Mesenteric fat pad (tissue), 1 donor: ENCODE measurements around the gene POLDIP2. TPM values are rescaled to one million over a fixed set of nuclear protein-coding genes. Genes with fewer than 3 reads are reported as not detected.

Experiments used
- DNase-seq: peaks from one replicate; pipeline ENCODE4 v3.0.0-alpha.2; 2020; ENCODE audit warnings: low spot score
- total RNA-seq: library from RNA; stranded (reverse); fragmentation: NEBNext Ultra II Directional; extraction: Animal tissue kit (Norgen Biotek cat#: 25700); gene quantifications from one replicate; pipeline ENCODE4 v1.2.1, GENCODE V29; 2021
- donor health status: DM: yes; HTN: yes; CAD: no.

POLDIP2 gene
- total RNA-seq, 1 donor from 2014 or later, result 79.3 TPM

- no peak for DNase-seq
These were observed 10.4 kb upstream of the POLDIP2 start for GRCh38 chr17:28367641-28368305.

- no peak for DNase-seq
These were observed 9.3 kb upstream of the POLDIP2 start for GRCh38 chr17:28366605-28367004.

GRCh38 chr17:28365487-28365886 lies 8.2 kb upstream of the POLDIP2 start:
- DNase-seq, result no peak

- DNase-seq, result no peak
These were observed 7.5 kb upstream of the POLDIP2 start, which contains the start of gene SEBOX for GRCh38 chr17:28364665-28365363. Gene SEBOX, minus strand, starts transcription at chr17:28365199. Its CDS starts 48 bp downstream, at chr17:28365151.

GRCh38 chr17:28363776-28364650 lies 6.7 kb upstream of the POLDIP2 start:
- DNase-seq, result no peak

- no peak for DNase-seq
These were observed 5.9 kb upstream of the POLDIP2 start for GRCh38 chr17:28363186-28363585.

- no peak for DNase-seq
These were observed 522 bp upstream of the POLDIP2 start for GRCh38 chr17:28357901-28358197.

GRCh38 chr17:28350271-28350670 lies 7.1 kb downstream of the POLDIP2 start:
- no peak for DNase-seq

- no peak for DNase-seq
These were observed 8.3 kb downstream of the POLDIP2 start for GRCh38 chr17:28348979-28349378.

- no peak for DNase-seq
These were observed 10.0 kb downstream of the POLDIP2 start for GRCh38 chr17:28347261-28347891.

GRCh38 chr17:28346746-28347246 lies 10.5 kb downstream of the POLDIP2 start:
- DNase-seq, result no peak

- DNase-seq, result no peak
These were observed 11.1 kb downstream of the POLDIP2 start for GRCh38 chr17:28346199-28346580.

GRCh38 chr17:28345419-28346198 lies 11.7 kb downstream of the POLDIP2 start:
- no peak for DNase-seq

- DNase-seq, result no peak
These were observed 12.9 kb downstream of the POLDIP2 start for GRCh38 chr17:28344435-28344901.

GRCh38 chr17:28344011-28344410 lies 13.3 kb downstream of the POLDIP2 start:
- DNase-seq, result no peak

GRCh38 chr17:28343491-28343932 lies 13.8 kb downstream of the POLDIP2 start:
- no peak for DNase-seq

- DNase-seq, result no peak
These were observed 15.0 kb downstream of the POLDIP2 start for GRCh38 chr17:28342313-28342712.

- DNase-seq, result no peak
These were observed 15.8 kb downstream of the POLDIP2 start for GRCh38 chr17:28341516-28341915.

- no peak for DNase-seq
These were observed 17.0 kb downstream of the POLDIP2 start for GRCh38 chr17:28340374-28340773.

GRCh38 chr17:28339431-28339830 lies 17.9 kb downstream of the POLDIP2 start:
- no peak for DNase-seq
